DMS153 treated with DMSO at 0.1 percent for 48 hours (cell line): Measurements from ENCODE around the gene ACAD9.
"Not testable (repeated sequence)": the region's sequence is repeated elsewhere in the genome, so short reads cannot be mapped to it uniquely, and the experiment has no call there.

Experiments
- DNase-seq: peaks from one replicate; lab custom pipeline; 2025; ENCODE audit not compliant: unreplicated experiment; lab: John Stamatoyannopoulos, UW

ACAD9 gene

DNA sequence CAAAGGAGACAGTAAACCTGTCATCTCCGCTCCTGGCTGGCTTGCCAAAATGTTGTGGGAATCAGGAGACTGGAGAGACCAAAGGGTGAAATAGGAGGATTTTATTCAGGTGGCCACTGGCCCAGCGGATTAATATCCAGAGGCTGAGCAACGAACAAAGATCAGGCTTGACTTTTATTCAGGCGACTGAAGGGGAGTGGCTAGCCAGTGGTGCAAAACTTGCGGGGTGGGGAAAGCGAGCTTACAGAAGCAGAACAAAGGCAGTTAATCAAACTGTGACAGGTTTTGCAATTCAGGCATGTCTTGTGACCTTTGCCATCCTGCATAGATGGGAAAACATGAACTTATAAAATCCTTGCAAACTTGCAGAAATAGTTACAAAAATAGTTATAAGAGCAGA lies 19.8 kb upstream of the ACAD9 start:
- no peak for DNase-seq

DNA sequence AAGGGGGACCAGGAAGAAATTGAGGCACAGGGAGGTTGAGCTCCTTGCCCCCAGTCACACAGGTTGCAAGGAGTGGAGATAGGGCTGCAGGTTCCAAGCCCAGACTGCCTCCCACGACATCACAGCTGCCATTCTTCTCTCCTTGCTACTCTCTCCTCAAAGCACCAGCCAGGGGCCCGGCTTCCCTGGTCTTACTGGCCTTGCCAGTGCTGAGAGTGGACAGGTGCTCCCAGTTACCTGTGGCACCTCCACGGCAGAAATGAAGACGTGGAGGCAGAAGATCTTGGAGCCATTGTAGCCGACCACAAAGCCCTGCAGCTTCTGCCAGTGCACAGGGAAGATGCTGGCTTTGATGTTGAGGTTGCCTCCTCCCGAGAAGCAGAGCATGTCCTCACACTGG lies 17.9 kb upstream of the ACAD9 start:
- DNase-seq: no peak

DNA sequence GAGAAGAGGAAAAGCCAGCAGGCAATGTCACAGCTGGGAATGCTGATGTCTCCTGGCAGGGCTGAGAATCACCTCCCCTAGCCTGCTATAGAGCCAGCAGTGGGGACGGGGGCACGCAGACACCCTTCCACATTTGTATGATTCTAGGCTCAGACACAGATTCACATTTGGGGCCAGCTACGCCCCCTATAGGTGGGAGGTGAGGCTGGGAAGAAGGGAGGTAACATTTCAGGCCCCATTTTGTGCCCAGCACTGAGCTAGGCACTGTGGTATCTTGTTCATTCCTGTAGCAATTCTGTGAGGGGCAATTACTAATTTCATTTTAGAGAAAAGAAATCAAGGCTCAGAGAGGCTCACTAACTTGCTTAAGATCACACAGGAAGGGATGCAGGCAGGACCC lies 15.9 kb upstream of the ACAD9 start:
- DNase-seq: no peak

DNA sequence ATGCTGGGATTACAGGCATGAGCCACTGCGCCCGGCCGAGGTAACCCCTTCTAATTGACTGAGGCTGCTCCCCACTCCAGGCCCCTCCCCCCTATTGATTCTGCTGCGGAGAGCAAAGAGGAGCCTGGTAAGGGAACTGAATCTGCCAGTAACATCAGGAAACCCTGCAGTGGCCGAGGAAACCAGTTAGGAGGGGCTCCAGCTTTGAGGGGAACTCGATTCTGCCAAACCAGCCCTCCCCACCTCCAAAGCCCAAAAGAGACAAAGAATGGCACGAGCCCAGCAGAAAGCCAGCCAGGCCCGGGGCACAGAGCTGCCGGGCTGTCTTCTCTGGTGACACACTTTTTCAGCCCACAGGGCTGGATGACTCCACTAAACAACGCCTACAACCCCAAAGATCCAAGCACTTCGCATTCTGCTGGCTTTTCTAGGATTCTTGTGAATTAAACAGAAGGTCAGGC lies 15.0 kb upstream of the ACAD9 start:
- no peak for DNase-seq

DNA sequence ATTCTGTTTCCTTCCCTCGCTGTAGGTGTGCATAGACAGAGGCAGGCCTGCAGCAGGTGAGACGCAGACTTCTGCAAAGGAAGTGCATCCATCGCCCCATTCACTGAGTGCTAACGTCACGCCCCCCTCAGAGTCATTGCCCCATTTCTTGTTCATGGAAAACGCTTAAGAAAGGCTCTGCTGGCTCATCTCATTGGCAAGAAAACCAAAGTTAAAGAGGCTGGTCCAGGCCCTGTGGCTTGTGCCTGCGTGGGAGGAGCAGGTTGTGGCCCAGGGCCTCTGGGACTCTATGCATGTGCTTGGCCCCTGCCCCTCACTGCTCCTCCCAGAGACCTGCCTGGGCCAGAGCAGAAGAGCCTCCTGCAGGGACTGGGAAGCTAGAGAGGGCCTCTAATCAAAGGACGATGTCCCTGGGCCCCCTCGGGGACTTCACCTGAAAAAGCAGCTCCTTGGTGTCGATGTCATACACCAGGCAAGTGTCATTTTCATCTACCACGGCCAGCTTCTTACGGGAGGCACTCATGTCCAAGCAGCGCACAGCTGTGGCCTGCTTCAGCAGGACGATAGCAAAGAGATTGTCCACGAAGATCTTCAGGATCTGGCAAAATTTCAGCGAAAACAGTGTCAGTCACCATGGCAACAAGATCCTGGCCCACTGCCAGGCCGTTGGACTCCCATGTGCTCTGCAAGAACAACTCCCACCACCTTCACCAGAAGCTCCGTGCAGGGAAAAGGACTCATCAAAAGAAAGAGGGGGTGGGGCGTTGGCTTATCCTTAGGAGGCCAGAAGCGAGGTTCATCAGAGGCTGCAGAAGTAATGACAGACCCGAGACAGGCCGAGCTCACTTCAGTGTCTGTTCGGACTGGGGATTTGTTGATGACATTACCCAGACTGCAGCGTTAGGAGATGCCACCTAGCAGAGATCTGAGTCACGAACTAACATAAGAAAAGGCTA lies 14.3 kb upstream of the ACAD9 start:
- not testable (repeated sequence) for DNase-seq

DNA sequence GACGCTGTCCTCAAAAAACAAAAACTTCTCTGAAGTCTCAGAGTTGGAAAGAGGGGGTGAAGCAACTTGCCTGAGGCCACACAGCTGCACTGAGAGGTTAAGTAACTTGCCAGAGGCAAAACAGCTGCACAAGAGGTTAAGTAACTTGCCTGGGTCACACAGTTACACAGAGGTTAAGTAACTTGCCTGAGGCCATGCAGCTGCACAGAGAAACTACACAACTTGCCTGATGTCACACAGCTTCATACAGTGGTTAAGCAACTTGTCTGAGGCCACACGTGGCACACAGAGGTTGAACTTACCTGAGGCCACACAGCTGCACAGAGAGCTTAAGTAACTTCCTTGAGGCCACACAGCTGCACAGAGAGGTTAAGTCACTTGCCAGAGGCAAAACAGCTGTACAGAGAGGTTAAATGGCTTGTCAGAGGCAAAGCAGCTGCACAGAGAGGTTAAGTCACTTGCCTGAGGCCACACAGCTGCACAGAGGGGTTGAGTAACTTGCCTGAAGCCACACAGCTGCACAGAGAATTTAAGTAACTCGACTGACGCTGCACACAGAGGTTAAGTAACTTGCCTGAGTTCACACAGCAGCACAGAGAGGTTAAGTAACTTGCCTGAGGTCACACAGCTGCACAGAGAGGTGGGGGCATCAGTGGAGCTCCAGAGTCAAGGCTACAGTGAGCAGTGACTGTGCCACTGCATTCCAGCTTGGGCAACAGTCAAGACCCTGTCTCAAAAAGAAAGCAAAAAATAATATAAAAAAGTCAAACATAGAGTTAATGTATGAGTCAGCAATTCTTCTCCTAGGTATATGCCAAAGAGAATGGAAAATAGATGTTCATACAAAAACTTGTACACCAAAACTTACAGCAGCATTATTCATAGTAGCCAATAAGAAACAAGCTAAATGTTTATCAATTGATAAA lies 12.0 kb upstream of the ACAD9 start:
- DNase-seq: no peak

DNA sequence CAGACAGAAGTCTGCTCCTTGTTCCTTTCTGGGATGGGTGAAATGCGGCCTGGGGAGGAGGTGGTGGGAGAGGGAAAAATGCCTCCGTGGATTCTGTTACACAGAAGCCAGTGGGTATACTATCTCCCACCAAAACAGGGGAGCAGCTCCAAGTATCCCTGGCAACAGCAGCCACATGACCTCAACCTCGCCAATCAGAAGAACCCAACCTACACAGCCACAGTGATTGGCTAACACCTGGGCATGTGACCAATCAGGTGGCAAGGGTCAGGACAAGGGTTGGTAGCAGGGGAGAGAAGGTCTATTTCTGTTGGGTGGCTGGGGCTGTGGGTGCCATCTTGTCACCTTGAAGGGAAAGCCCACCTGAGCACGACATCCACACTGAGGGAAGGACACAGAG lies 9.1 kb upstream of the ACAD9 start:
- DNase-seq: no peak

DNA sequence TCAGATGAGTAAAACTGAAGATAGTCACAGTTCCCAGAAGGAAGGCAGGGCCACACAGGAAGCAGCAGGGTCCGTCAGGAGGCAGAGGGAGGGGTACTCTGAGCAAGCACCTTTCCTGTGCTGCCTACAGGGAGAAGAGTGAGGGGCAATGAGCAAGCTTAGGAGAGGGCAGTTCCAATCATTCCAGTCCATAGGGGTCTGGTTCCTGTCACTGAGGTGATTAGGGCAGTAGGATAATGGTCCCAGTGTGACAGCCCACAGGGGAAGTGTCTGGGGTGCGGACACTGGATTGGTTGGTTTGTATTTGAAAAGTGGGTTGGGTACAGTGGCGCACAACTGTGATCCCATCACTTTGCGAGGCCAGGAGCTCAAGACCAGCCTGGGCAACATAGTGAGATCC lies 7.1 kb upstream of the ACAD9 start:
- no peak for DNase-seq

DNA sequence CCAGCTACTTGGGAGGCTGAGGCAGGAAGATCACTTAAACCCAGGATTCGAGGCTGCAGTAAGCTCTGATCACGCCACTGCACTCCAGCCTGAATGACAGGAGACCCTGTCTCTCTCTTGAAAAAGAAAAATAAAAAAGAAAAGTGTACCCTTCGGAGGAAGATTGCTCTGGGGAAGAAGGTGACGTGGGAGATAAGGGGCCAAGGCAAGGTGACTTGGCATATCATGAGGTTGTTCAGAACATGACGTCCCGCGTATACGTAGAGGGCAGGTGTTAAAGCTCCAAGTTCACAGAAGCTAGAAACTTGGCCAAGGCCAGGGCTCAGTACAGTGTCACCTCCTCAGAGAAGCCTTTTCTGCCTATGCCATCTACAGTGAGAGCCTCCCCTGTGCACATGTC lies 6.7 kb upstream of the ACAD9 start:
- no peak for DNase-seq

DNA sequence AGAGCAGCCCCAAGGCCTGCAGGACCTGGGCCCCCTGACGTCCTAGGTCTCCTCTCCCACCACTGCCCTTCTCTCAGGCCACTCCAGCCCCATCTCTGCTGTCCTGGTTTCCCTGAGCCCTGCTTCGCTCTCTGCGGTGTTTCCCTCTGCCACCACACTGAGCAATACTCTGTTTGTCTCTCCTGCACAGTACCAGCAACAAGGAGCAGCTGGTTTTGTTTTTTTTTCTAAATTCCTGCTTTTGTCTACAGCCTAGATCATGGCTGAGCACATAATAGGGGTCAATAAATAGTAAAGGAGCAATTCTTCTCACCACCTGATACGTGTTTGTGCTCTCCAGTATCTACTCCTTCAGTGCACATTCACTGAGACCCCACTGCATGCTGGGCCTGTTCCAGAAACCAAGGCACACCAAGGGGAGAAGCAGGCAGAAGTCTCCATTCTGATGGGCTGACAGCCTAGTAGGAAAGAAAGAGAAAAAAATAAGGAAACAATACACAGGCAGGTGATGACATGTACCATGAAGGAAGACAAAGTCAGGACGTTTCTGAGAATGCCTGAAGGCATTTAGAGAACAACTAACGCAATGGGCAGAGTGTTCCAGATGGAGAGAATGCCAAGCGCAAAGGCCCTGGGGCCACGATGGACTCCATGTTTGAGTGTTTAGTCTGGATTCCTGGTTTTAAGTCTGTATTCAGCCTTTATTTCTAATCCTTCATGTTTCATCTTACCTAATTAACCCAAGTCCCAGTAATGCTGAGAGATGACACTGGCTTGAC lies 6.0 kb upstream of the ACAD9 start:
- no peak for DNase-seq

DNA sequence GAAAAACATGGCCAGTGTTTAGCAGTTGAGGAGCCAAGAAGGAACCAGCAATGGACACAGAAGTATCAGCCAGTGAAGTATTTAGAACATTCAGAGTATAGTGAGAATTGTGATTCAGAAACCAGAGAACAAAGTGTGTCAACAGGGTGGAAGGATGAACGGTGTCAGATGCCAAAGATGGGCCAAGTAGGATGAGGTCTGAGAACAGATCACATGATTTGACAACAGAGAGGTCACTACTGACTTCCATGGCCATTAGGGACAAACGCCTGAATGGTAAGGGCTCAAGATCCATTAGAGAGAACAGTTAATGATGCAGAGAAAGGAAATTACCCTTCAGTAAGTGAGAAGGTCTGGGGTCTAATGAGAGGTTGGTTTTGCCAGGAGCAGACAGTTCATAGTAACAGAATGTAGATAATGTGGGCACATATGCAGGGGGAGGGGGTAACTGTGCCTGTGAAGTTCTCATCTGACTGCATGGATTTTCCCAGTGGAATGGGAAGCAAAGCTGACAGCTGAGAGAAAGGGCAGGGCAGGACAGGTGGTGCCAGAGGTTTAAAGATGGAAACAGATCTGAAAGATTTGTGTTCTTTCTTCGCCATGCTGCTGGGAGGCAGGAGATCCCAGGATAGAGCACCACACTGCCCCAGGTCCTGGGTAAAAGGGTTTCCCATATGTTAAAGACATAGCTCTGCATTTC lies 4.8 kb upstream of the ACAD9 start:
- DNase-seq: no peak

DNA sequence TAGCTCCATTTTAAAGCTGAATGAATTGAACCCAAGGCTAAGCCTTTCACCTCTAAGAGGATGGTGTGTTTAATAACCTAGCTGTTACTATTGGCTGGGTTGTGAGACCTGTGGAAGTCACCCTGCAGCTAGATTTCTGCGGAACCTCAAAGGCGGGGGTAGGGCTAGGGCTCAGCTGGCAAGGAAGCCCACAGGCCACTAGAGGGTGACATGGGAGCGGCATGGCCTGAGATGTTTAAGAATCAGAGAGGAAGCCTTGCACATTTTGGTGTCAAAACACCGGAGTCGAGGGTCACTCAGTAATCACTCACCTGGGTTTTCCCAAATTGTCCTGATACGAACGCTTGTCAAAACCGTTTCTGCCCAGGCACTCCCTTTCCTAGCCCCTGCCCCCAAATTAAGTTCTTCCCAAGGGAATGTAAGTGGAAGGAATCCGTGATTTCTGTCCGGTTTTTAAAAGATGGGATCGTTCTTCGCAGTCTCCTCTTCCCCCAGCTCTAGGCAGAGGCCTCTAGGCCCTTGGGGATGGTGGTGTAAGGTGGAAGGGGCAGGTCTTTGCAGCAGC lies 3.8 kb upstream of the ACAD9 start:
- DNase-seq: peak; percentile 1

DNA sequence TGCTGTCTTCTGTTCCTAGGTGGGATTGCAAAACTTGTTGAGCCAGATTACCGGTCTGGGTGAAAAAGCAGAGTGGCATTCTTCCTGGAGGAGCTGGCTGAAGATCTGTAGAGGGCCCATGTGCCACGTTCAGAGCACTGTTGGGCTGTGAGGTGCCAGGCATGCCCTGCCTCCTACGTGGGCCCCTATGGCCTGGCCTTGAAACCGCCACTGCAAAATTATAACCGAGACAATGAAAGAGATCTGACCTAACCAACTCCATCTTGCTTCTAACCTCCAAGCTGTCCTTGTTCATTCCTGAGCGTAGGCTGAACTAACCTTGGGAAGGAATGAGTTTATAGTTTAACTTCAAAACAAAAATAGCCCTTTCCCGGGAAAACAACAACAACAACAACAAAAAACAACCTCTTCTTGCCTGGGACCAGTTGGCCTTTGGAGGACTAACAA lies 1.4 kb upstream of the ACAD9 start:
- no peak for DNase-seq

DNA sequence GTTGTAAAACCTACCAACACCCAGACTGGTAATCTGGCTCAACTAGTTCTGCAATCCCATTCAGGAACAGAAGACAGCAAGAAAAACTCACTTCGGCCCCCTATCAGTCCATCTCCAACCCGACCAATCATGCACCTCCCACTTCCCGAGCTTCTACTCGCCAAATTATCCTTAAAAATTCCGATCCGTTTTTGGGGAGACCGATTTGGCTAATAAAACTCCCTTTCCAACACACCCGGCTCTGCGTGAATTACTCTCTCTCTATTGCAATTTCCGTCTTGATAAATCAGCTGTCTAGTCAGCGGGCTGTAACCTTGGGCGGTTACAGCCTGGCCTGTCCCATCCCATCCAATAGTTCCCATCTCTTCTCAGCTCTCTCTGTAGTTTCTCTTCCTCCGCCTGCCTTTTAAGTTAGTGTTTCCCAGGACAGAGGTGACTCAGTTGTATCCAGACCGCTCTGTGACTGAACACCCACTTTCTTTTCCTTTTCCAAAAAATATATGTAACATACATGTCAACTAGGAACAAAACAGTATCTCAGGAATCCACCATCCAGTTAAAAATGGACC lies 780 bp upstream of the ACAD9 start:
- DNase-seq: no peak

DNA sequence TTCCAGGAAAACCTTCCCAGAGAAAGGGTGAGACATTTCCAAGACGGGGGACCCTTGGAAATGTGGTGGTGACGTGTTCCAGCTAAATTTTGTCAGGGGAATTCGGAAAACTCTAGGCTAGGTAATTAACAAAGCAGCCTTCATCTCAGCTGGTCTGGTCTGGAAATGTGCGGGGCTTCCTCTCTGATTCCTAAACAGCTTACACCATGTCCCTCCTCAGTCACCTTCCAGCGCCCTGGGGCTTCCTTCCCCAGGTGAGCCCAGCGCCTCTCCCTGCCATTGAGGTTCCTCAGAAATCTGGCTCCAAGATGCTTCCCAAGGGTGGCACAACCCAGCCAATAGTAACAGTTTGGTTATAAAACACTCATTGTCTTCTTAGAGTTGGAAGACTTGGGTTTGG lies 571 bp downstream of the ACAD9 start:
- no peak for DNase-seq

DNA sequence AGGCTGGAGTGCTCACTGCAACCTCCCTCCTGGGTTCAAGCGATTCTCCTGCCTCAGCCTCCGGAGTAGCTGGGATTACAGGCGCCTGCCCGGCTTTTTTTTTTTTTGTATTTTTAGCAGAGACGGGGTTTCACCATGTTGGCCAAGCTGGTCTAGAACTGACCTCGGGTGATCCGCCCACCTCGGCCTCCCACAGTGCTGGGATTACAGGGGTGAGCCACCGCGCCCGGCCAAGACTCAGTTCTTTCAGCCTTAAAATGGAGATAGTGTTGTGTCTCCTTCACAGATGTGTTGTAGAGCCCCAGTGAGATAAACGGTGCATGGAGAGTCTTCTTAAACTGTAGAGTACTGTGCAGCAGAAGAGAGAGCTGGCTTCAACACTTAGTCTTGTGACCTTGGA lies 1.0 kb downstream of the ACAD9 start:
- DNase-seq: not testable (repeated sequence)

DNA sequence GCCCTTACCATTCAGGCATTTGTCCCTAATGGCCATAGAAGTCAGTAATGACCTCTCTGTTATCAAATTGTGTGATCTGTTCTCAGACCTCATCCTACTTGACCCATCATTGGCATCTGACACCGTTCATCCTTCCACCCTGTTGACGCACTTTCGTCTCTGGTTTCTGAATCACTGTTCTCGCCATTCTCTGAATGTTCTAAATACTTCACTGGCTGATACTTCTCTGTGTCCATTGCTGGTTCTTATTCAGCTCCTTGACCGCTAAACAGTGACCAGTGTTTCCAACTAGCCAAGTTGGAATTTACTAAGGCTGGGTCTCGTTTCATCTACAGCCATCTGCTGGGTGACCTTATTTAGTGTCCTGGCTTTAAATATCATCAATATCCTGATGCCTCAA lies 2.2 kb downstream of the ACAD9 start:
- DNase-seq: no peak

DNA sequence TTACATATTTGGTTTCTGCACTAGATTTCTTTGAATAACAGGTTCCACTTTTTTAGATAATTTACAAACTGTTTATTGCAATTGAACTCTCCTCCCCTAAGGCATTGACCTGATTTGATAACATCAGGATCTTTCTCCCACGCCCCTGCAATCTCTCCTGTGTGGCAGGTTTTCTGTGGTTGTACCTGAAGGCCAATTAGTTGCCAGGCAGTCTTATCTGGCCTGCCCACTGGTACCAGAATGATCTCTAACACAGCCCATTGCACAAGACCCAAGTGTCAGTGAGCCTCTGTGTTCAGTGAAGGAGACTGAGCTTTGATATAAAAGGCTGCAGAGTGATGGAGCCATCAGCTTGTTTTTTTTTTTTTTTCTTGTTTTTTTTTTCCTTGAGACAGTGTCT lies 3.3 kb downstream of the ACAD9 start:
- DNase-seq: no peak

DNA sequence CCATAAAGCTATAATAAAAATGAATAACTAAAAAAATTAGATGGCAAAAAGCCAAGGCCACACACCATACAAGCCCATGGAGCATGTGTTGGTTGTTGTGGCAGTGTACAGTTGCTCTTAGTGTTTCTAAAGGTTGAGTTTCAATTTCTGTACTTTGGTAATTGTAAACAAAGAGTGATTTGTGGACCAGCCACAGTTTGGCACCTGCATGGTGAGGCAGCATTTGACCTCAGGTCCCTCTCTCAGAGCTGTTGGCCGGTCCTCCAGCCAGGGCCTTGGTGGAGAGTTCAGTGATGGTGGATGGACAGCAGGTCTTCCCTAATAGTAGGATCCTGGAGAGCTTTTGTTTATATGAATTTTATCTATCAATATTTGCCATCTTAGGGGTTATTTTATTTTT lies 5.6 kb downstream of the ACAD9 start:
- no peak for DNase-seq
